GM21367 (cell line): ENCODE measurements around the gene SLC12A7.
"Not testable (repeated sequence)": the region's sequence is repeated elsewhere in the genome, so short reads cannot be mapped to it uniquely, and the experiment has no call there.

Source experiments
- ATAC-seq: cut with Tn5 transposase; IDR thresholded peaks from one replicate; pipeline ENCODE4 v1.9.1; 2021; ENCODE audit not compliant: unreplicated experiment

Gene SLC12A7

DNA sequence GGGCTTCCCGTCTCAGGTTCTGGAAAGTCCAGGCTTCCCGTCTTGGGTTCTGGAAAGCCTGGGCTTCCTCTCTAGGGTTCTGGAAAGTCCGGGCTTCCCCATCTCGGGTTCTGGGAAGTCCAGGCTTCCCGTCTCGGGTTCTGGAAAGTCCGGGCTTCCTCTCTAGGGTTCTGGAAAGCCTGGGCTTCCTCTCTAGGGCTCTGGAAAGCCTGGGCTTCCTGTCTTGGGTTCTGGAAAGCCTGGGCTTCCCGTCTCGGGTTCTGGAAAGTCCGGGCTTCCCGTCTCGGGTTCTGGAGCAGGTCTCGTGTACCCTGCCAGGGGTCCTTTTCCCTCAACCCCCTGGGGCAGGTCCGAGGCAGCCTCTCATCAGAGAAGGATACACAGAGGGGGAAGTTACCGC lies 28.8 kb downstream of the SLC12A7 start:
- not testable (repeated sequence) for ATAC-seq

GRCh38 chr5:1081519-1081918 lies 30.3 kb downstream of the SLC12A7 start:
- no peak for ATAC-seq

DNA sequence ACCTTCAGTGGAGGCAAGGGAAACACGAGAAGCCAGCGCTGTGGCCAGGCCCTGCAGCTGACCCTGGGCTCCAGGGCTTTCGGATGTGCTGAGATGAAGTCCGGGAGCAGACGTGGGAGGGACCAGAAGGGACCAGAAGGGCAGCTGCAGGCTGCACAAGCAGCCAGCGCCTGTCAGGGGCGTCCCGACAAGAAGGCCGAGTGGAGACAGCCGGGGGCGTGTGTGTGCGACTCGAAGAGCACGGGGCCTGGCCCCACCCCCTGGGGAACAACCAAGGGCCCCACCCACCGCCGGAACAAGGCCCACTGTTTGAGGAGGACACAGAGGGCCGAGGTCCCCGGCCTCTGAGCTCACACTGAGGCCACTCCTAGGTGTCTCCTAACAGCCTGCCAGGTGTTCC lies 31.4 kb downstream of the SLC12A7 start:
- no peak for ATAC-seq

DNA sequence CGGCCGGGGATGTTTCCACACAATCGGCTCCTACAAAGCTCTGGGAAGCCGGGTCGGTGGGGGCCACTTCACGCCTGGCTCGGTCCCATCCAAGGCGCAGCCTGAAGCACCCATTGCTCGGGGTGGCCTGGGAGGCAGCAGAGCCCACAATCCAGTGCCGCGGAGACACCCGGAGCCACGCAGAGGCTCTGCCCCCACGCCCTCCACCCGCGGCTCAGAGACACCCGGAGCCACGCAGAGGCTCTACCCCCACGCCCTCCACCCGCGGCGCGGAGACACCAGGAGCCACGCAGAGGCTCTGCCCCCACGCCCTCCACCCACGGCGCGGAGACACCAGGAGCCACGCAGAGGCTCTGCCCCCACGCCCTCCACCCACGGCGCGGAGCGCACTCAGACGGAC lies 31.9 kb downstream of the SLC12A7 start:
- no peak for ATAC-seq

DNA sequence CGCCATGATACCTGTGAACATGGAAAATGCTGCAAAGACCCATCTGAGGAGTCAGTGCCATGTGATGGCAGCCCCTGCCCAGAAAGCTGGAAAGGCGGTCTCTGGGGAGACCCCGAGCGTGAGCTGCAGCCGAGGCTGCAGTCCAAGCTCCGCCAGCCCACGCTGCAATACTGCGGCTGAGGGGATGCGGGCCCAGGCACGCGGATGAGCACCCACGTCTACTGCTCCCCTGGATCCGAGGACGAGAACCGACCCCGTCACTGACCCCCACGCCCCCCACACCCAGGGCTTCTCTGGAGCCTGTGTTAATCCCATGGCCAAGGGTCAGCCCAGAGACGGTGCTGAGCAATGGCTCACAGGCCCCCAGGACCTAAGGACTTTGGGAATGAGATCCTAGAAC lies 32.4 kb downstream of the SLC12A7 start:
- ATAC-seq, result no peak

DNA sequence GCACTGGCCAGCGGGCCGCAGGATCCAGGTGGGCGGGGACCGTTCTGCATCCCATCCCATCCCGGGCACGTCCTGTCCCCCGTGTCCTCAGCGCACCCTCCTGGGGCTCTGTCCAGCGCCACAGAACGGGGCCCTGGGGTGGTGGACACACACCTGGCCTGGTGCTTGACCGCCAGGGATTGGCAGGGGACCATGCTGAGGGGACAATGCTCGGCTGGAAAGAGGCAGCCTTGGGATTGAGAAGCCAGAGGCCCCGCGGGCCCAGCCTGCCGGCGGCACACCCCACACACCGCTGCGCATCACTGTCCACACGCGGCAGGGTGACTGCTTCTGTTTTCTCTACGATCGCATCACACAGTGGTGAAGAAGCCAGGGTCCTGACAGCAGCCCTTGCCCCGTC lies 33.0 kb downstream of the SLC12A7 start:
- no peak for ATAC-seq

GRCh38 chr5:1078206-1078605 lies 33.7 kb downstream of the SLC12A7 start:
- ATAC-seq, result no peak

DNA sequence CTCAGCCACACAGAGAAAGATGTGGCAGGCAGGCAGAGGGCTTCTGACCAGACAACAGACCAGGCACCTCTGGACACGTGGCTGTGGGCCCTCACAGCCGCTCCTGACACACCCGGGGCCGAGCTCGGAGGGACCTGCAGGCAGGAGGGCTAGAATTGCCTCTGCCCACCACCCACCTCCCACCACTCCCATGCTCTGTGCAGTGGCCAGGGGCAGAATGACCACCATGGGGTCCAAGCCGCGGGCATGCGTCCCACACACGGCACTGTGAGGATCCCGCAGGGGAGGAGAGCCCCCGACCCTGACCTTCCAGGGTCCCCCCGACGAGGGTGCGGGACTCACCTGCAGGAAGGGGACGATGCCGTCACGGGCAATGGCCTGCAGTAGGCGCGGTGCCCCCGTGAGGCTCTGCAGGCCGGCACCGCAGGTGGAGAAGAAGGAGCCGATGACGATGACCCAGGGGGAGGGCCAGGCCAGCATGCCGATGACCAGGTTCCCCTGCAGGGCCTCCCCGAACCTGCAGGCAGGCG lies 34.3 kb downstream of the SLC12A7 start:
- no peak for ATAC-seq

DNA sequence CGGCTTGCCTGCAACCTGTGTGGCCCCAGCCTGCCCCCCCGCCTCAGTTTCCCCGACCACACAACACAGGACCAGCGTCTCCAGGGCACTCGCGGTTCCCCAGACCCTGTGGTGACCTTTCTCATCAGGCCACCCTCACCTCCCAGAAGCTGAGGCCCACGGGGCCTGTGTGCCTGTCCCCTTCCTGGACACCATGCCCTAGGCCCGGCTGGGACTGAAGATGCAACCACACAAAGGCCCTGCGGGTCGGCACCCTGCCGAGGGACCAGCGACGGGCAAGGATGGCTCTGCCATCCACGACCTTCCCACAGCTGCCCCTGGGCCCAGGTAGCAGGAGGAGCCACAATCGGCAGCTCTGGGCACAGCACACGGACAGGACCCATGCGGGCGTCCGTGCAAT lies 34.8 kb downstream of the SLC12A7 start:
- ATAC-seq, result no peak

DNA sequence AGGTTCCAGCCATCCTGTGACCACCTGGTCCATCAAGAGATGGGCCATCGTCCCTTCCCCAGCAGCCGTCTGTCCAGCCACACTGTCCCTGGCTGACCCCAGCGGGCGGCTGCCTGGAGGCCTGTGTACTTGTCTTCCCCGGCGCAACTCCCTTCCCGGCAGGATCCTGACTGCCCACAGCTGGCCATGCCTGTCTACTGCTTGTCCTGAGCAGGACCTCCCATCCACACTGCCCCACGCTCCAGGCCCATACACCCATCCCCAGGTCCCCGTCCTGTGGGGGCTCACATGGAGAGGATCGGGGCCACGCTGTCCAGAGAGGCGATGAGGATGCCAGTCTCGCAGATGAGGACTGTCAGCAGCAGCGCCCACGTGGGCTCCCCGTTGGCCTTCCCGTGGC lies 35.5 kb downstream of the SLC12A7 start:
- no peak for ATAC-seq

GRCh38 chr5:1075931-1076330 lies 35.9 kb downstream of the SLC12A7 start:
- no peak for ATAC-seq

GRCh38 chr5:1075555-1075881 lies 36.3 kb downstream of the SLC12A7 start:
- ATAC-seq, result no peak

- ATAC-seq, result no peak
These were observed 36.9 kb downstream of the SLC12A7 start for GRCh38 chr5:1074816-1075554.

DNA sequence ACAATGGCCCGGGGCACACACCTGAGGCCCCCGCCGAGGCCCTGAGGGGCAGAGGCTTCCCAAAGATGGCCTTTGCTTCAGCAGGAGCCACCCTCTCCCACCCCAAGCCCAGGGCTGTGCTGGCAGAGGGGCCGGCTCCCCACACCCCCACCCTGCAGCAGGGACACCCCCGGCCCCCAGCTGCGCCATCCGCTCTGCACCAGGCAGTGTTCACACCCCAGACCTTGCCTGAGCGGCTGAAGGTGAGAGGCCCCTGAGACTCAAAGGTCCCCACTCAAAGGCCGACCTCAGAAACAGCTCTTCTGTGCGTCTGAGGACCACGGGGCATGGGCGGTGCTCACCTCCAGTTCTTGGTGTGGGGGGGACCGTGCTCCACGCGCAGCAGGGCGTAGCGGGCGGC lies 37.6 kb downstream of the SLC12A7 start:
- no peak for ATAC-seq

GRCh38 chr5:1073239-1074102 lies 38.4 kb downstream of the SLC12A7 start:
- ATAC-seq, result no peak

- no peak for ATAC-seq
These were observed 42.2 kb downstream of the SLC12A7 start for GRCh38 chr5:1069720-1070088.

GRCh38 chr5:1068895-1069719 lies 42.8 kb downstream of the SLC12A7 start:
- no peak for ATAC-seq

DNA sequence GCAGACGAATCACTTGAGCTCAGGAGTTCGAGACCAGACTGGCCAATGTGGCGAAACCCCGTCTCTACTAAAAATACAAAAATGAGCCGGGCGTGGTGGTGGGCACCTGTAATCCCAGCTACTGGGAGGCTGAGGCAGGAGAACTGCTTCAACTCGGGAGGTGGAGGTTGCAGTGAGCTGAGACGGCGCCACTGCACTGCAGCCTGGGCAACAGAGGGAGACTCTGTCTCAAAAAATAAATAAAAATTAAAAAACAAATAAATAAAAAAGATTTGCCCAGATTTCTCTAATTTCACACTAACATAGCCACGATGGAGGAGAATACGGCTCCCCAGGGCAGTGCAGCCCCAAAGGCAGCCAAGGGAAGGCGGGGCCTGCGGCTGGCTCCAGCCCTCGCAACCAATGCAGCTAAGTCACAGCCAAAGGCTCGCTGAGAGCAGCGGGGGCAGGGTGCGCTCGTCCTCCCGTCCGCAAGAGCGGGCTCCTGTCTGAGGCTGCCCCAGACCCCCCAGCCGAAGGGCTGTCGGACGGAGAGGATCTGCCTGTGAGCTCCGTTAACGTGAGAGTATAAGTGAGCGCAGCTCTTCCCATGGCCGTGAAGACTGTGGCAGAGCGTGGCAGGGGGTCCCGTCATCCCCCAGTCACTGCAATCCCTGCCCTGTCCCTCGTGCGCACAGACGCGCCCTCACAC lies 43.5 kb downstream of the SLC12A7 start:
- no peak for ATAC-seq

- ATAC-seq, result no peak
These were observed 44.4 kb downstream of the SLC12A7 start for GRCh38 chr5:1067141-1068121.

DNA sequence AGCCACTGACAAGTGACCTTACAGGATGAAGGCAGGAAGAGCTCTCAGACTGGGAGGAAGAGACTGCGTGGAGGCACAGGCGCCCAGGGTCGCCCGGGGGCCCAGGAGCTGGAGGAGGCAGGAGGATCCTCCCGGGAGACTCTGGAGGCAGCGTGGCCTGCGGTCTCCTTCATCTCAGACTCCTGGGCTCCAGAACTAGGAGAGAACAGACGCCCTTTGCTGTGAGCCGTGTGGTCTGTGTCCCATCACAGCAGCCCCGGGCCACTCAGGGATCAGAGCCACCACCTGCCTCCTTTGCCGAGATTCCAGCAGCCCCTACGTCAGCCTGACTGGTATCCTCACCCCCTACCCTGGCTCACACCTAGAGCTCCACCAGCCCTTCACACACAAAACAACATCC lies 45.2 kb downstream of the SLC12A7 start:
- no peak for ATAC-seq
